ENCODE data around the gene FAT1. TPM values are rescaled to one million over a fixed set of nuclear protein-coding genes. Genes with fewer than 3 reads are reported as not detected.

FAT1 gene
- total RNA-seq (2022; extraction: Qiagen RNA extraction) = 143 to 198 TPM (median 152 TPM) in 5 replicates

GRCh38 chr4:186723292-186724057 is at the start of gene FAT1:
TSS of gene FAT1 (minus strand) at chr4:186723856. CDS start at chr4:186709827, 14,029 bp downstream.

GRCh38 chr4:186554914-186555827 is 168.5 kb downstream of the FAT1 start, which contains the start of gene MTNR1A:
TSS of gene MTNR1A (minus strand) at chr4:186555567. CDS start at chr4:186555365, 202 bp downstream.

Other genes with a start within 250 kb of the FAT1 start
- gene MTNR1A, start 168.3 kb downstream of the FAT1 start, total RNA-seq (2022; extraction: Qiagen RNA extraction) = 0.36 to 1.2 TPM (median 0.58 TPM) in 5 replicates